ENCODE measurements around the gene TBC1D22A.

The TBC1D22A gene

DNA sequence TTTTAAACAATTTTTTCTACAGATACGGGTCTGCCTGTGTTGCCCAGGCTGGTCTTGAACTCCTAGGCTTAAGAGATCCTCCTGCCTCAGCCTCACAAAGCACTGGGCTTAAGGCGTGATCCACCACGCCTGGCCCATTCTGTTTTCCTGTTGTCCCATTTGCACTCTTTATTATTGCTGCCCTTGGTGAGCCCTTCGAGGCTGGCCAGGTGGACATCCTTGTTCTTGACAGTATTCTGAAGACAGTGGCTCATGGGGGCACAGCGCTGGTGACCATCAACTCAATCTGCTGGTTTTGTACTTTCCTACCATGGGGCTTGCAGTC, 35.6 kb downstream of the TBC1D22A start:
- no peak for DNase-seq

DNA sequence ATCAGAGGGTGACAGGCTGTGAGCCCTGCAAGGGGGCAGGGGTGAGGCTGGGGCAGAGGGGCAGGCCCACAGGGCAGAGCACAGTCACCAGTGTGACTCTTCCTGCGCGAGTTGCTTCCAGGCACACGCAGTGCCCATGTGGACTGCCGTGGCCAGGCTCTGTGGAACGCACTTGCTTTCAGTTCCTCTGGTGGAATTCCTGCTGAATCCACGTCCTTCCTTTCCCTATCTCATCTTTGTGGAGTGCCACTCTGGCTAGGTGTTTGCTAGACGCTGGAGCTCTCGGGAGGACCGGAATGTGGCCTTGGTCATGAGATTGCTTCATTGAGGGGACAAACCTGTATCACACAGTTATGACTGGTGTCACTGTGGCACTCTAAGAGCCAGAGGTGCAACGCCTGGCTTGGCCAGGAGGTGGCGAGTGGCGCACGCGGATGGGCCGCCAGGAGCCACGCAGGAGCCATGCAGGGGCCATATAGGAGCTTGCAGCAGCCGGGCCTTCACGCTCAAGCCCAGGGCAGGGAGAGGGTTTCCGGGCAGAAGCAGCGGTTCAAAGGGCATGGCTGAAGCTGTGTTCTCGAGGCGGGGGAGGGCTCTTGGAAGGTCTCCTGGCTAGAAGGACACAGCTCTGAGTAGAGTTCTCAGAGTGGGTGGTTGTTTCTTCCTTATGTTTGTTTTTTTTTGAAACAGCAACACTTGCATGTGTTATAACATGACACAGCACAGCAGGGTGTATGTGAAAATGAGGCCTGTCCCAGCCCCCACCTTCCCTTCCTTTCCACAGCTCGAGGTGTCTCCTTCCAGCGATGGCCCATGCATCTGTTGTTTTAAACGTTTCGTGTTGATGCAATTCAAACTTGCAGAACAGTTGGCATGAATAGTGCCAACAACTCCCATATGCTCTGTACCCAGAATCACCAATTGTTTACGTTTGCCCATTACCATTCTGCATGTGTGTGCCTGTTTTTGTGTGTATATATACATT, 36.2 kb downstream of the TBC1D22A start:
- DNase-seq, result no peak

DNA sequence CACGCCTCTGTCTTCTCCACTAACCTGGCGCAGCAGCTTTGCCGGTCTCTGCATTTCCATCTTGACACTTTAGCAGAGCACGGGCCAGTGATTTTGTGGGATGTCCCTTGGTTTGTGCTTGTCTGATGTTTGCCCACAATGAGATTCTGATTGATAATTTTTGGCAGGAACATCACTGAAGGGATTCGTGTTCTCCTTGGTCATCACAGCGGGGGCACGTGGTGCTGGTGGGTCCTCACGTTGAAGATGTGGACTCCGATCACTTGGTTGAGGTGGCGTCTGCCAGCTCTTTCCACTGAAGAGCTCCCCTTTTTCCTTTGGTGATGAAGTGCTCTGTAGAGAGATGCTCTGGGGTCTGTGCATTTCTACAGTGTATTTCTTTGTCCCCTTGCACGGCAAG, 37.2 kb downstream of the TBC1D22A start:
- DNase-seq, result no peak

DNA sequence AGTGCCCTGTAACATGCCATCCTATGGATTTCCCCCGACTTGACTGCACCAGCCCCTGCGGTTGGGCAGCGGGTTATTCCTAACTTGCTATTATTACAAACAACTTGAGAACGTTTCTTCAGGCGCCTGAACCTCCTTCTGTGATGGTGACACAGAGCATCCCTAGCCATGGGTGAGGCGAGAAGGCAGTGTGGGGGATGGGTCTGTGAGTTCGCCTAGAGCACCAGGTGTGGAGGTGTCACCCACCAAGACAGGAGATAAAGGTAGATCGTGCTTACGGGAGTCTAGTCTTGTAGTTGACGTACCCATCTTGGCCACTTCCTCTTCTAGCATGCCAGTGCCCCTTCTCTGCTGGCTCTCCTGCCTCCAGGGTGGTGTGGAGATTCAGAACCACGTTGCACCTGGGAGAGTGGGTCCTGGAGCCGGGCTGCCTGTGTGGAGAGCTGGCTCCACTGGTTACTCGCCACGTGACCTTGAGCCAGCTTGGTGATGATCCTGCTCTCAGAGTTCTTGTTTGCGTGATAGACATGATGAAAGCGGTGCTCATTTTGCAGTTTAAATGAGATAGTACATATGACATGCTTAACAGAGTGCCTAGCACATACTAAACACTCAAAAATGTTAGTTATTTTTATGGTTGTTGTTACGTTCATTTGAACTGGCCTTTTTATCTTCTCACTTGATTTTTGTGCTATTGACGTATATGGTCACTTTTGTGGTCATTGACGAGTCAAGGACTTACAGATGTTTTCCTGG, 37.8 kb downstream of the TBC1D22A start:
- no peak for DNase-seq

DNA sequence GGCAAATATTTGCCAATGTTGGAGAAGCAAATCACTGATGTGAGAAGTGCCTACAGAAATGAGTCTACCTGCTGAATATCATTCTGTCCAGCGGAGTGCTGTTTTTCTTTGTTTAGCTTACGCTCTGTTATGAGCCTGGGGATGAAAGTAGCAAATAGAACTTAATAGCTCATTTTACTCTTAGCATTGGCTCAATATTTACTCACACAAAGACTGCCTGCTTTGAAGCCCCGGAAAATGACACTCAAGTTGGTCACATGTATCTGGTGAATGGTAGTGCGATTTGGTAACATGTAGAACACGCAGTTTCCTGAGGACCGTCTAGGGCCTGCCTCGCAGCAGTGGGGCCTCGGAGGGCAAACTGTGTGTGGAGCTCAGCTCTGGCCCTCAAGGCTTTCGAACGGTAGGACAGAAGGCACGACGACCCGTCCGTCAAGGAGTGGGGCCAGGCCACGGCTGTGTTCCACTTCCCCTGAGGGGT, 38.9 kb downstream of the TBC1D22A start:
- no peak for DNase-seq

DNA sequence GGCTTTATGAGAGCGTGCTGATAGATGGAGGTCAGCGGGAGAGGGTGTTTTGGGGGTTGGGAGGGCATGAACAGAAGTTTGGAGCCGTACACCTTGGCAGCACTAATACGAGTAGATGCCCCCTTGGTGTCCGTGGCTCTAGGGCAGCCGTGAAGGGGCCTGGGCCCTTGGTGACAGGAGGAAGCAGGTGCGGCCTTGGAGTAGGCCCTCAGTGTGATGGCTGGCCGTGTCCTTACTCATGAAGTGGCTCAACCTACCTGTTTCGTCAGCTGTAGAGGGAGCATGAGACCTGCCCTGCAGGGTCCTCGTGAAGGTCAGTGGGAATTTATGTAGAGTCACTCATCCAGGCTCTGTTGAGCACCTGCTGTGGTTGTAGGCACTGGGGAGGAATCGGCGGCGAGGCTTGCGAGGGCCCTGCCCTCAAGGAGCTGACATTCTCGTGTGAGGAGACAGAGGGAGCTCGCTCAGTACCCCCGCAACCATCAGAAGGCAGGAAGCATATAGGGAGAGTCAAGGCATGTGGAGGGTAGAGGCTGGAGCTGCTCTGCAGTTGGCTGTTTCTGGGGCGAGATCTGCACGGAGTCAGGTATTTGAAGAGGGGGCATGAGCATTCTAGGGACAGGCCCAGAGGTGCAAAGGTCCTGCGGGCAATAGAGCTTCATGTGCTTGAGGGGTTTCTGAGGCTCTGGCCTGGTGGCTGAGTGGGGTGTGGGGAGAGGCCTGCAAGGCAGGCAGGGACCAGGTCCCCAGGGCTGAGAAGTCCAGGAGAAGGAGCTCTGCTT, 39.6 kb downstream of the TBC1D22A start:
- DNase-seq, result no peak

DNA sequence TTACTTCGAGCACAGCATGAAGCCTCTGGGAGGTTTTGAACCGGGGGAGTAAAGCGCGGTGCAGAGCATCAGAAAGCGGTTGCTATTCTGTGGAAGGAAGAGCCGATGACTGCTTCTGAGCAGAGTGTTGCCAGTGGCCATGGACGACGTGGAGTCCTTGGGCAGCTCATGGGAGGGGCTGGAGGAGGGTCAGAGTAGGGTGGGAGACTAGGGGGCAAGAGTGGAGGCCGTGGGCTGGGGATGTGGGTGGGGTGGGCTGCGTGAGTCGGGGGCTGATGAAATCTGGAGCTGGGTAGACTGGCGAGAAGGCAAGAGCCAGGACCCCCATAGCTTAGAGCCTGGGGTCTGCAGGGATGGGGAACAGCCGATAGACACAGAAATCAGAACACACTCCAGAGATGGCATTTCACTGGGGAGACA, 40.2 kb downstream of the TBC1D22A start:
- no peak for DNase-seq

DNA sequence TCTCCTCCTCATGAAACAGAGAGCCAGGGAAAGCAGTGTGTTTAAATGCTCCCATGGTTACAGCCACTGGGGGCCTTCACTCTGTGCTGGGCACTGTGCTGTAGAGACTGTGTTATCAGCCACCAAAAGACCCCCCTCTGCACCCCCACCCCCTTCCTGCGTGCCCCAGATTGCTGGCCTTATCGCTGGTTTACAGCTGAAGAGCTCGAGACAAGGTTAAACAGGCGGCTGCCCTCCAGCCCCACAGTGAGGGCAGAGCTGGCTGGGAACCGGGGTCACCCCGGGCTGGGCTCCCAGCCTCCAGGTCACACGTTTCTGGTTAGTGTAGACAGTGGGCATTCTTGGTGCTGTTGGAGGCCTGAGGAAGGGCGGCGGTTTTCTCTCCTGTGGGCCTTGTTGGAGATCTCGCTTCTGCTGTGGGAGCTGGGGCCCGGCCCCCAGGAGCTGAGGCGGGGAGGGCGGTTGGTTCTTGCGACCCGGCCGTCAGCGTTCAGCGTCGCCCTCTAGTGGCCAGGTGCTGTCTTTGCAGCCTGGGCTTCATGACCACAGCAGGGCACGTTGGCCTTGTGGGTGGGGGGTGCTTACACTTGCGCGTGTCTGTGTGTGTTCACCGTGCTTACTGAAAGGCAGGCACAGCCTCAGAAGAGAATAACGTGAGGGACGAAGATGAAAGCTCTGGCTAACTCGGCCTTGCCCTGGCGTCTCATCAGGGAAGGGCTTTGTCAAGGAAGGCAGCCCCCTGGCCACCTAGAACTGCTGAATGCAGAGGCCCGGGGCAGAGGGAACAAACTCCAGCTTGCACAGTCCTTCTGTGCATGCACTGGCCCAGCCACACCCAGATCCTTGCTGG, 40.8 kb downstream of the TBC1D22A start:
- DNase-seq, result no peak

DNA sequence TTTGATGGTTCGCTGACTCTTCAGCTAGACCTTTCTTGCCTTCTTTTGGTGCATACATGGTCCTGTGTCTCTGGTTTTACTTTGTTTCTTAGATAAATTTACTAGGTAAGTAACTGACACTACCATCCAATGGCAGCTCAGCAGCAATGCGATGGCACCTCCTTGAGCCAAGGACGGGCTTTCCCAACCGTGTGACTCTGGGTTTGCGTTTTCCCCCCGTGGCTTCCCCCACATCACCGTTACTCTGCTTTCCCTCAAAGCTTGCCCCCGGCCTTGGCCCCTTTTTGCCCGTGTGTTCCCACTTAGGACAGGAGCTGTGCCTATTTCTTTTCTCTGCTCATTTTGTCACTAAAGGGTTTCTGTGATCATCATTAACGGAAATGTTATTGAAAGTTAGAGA, 41.5 kb downstream of the TBC1D22A start:
- no peak for DNase-seq

DNA sequence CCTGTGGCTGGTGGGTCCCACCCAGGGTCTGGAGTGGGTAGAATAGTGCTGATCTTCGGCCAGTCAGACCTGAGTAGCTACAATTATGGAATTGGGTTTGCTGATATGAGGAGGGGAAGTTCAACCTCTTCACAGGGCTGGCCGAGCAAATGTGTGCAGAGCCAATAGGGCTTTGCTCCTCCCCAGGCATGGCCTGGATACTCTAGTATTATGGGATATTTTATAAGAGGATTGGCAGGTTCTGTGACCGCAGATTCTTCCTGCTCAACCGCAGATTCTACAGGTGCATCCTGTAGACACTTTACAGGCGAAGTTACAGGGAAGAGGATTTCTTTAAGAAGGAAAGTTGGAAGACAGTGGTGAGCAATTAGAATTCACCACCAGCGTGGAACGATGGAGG, 44.3 kb downstream of the TBC1D22A start:
- DNase-seq, result no peak

DNA sequence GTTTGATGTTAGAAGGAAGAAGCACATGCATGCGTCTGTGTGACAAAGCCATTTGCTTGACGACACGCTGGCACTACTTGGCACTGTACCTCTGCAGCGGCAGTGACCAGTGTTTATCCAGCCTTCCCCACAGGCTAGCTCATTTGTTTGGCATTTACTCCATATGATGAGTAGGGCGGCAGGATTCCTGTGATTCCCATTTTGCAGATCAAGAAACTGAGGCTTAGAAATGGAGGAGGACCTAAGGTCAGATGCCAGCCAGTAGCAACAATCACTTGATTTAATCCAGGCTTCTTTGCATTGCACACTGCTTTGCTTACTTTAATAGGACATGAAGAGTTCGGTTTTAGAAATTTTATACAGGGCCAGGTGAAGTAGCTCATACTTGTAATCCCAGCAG, 45.0 kb downstream of the TBC1D22A start:
- DNase-seq, result no peak

DNA sequence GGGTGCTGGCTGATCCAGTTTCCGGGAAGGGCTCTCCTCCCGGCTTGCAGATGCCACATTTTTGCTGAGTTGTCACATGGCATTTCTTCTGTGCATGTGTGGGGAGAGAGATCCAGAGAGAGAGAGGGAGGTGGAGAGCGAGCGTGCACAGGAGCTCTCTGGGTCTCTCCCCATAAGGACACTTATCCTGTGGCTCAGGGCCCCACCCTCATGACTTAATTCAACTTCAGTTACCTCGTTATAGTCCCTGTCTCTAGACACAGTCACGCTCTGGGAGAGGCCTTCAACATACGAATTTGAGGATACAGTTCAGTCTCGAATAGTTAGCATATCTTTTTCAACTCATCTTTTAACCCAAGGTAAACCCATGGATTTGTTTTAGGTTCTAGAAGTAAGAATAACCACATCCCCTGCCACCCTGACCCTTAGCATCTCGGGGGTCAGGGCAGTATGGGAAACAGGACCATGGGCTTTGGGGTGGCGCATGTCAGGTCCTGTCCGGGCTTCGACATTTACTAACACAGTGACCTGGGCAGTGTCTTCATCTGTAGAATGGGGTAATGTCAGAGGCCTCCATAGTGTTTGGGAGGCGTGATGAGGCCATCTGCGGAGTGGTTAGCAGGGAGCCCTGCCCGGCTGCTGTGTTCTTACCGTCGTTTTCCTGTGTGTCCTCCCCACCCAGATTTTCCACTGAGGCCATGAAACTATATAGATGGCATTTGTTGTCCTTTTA, 46.9 kb downstream of the TBC1D22A start:
- DNase-seq, result no peak

DNA sequence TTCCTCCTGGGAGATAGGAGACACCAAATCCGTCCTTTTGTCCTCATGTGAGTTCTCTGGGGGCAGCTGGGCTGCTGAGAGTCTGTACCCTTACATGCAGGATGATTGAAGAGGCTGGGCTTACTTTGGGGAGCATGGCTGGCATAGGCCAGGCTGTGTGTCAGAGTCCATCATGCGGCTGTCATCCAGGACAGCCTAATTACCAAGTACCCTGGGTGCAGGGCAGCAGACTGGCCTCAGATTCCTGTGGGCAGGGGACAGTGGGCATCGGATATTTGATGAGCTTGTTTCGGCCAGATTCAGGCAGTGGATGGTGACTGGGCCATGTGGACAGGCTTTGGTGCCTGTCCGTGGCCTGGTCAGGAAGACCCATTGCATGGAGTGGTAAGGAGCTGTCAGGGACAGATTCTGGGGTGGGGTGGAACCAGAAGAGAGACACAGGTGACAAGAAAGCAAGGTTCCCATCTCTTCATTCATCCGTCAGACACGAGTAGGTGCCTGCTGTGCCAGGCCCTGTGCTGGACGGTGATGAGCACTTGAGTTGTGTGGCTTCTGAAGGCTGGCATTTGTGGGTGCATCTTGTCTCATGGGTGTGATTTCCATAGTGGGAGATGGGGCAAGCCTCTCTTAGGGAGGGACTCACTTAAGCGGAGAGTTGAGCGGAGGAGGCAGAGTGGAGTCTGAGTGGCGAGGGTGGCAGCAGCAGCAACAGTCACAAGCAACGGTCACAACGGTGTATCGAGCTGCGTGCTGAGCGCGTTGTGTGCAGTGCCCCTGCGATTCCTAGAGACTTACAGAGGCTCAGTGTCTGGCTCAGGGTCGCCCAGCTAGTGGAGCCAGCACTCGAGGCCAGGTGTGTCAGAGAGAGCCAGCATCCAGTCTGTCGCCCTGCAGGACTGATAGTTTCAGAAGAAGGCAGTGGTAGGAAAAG, 48.7 kb downstream of the TBC1D22A start:
- no peak for DNase-seq

DNA sequence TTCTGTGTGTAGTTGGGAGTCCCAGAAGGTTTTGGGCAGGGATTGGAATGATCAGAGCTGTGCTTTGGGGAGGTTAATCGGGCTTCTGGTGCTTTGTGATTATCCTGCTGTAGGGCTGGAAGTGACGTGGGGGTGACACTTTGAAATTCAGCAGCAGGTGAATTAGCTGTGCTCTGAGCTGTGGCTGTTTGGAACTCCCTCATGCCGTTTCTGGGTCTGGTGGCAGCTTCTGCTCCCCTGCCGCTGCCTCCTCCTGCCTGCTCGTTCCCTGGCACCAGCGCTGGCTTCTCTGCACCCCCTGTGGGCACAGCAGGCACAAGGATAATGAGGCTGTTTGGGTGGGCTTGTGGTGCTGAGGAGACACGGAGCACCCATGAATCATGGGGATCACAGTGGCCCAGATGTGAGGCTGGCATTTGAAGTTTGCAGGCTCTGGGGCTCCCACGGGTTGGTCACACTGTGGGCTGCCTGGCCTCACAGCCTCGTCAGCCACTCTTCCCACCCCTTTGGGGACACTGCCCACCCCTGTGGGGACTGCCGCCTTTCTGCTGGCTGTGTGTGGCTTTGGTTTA, 49.7 kb downstream of the TBC1D22A start:
- no peak for DNase-seq

DNA sequence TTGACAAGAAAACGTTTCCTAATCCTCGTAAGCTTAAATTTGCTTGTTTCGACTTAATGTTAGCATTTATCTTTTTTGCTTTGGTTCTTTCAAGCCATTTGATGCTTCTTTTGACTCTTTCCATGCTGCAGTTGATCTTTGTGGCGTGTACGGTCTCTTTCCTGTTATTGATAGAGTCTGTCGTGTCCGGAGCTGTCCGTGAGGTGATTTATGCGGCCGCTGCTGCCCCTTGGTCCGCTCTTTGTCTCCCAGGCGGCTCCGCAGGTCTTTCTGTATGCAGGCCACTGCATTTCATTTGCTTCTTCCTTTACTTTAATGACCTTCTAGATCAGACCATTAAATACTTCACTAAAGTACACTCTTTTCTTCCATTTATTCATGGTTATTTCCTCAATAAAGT, 50.3 kb downstream of the TBC1D22A start:
- no peak for DNase-seq

DNA sequence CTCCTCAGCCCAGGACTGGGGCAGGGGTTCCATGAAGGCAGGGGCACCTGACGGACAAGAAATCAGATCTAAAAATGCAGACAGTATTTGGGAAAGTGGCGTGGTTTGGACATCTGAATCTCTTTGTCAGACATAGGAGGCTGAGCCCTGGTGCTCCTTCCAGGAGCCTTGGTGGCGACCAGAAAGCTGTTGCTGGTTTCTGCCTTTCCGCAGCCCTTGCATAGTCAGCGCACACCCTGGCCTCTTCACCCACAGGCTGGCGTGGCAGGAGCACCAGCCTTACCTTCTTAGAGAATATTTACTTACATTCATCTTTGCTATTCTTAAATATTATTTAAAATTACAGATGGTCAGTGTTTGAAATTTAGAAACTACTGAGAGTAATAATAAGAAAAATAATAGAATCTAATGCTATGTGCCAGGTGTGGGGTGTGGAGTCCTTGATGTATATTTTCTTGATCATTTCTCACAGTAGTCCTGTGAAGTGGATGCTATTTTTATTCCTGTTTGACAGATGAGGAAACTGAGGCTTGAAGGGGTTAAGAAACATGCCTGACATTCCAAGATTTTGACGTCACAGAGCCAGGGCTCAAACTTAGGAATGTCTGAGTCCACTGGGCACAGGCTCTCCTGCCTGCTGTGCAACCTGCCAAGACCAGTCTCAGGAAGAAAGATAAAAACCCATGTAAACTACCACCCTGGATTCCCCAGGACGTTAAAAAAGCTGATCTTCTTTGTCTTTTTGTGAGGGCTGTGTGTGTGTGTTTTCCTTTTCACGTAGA, 51.6 kb downstream of the TBC1D22A start:
- DNase-seq, result no peak

DNA sequence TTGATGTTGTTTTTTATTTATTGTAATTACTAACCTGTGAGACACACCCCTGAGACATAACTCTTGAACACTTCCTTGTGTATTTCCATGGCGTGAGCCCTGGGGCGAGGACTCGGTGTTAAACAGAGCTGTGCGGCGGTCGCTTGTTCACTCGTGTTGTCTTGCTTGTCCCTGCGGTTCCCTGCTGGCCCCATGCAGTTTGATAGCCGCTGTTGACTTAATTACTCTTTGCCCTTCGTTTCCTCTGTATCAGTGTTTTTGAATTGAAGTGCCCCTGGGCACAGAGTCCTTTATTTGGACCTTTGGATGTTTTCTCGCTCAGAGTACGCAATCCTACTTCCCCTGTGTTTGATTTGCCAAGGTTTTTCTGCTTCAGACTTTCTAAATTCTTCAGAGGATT, 52.7 kb downstream of the TBC1D22A start:
- DNase-seq, result no peak

DNA sequence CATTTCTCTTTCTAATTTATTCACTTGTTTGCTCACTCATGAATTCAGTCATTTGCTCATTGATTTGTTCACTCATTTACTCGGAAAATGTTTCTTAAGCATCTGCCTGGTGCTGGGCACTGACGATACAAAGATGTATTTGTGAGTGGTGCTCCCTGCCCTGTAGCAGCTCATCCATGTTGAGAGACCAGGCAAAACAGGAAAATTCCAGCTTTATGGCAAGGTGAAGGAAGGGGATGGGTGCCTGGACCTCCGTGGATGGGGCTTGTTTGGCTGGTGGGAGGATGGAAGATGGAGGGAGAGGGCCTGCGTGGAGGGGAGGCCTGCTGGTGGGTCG, 53.1 kb downstream of the TBC1D22A start:
- no peak for DNase-seq
